ENCODE measurements around the gene DCP1A. TPM values are rescaled to one million over a fixed set of nuclear protein-coding genes. Genes with fewer than 3 reads are reported as not detected.

DCP1A gene
- total RNA-seq, 3 donors from 2014 or later (not counting 1 experiment from before 2014, with no cell fraction given): 36.5 to 48.9 (median 45.8) TPM

DNA sequence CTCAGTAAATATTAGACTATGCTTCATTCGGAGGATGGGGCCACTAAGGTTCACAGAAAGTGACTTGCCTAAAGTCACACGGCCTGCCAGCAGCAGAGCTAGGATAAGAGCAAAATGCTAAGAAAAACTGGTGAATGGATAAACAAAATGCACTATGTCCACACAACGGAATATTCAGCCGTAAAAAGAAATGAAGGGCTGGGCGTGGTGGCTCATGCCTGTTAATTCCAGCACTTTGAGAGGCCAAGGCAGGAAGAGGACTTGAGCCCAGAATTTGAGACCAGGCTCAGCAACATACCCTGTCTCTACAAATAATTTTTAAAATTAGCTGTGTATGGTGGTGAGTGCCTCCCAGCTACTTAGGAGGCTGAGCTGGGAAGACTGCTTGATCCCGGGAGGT is 99.2 kb downstream of the DCP1A start:
- DNase-seq: no peak
- peaks cover 41% of the 10 kb centered on the region for H3K4me1 ChIP-seq (ENCODE audit: control insufficient read depth, insufficient read depth, low read length)
- no peaks in the 10 kb centered on the region for H3K27me3 ChIP-seq (ENCODE audit: control insufficient read depth, insufficient read depth, low read length)
- Mint-ChIP-seq H3K27ac (no peak overlapping the region), H3K4me1 (peaks cover 16 to 49% of the 10 kb centered on the region in 2 donors), H3K9me3 (no peaks in the 10 kb centered on the region), H3K4me3 (no peak overlapping the region), H3K36me3 (no peaks in the 10 kb centered on the region), H3K27me3 (ENCODE audit: low read depth in 2 of 2) (no peaks in the 10 kb centered on the region)
- H3K36me3 ChIP-seq (ENCODE audit: control insufficient read depth, insufficient read depth, low read length): no peaks in the 10 kb centered on the region
- no peak overlapping the region for H3K4me3 ChIP-seq (ENCODE audit: low read length)
- 95% methylated on average over 6 of the region's 6 CpGs for WGBS (ENCODE audit: insufficient coverage)
- intact Hi-C loops (cut with micrococcal nuclease): no loop called here
- H3K9me3 ChIP-seq (ENCODE audit: control insufficient read depth, insufficient read depth, low read length): no peaks in the 10 kb centered on the region
- TF ChIP-seq, protein P1, sequence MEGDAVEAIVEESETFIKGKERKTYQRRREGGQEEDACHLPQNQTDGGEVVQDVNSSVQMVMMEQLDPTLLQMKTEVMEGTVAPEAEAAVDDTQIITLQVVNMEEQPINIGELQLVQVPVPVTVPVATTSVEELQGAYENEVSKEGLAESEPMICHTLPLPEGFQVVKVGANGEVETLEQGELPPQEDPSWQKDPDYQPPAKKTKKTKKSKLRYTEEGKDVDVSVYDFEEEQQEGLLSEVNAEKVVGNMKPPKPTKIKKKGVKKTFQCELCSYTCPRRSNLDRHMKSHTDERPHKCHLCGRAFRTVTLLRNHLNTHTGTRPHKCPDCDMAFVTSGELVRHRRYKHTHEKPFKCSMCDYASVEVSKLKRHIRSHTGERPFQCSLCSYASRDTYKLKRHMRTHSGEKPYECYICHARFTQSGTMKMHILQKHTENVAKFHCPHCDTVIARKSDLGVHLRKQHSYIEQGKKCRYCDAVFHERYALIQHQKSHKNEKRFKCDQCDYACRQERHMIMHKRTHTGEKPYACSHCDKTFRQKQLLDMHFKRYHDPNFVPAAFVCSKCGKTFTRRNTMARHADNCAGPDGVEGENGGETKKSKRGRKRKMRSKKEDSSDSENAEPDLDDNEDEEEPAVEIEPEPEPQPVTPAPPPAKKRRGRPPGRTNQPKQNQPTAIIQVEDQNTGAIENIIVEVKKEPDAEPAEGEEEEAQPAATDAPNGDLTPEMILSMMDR (IDR thresholded peaks at IDR 0.05): no peak
- no peak overlapping the region for H3K27ac ChIP-seq (ENCODE audit: low read length)
- ATAC-seq: no peak

DNA sequence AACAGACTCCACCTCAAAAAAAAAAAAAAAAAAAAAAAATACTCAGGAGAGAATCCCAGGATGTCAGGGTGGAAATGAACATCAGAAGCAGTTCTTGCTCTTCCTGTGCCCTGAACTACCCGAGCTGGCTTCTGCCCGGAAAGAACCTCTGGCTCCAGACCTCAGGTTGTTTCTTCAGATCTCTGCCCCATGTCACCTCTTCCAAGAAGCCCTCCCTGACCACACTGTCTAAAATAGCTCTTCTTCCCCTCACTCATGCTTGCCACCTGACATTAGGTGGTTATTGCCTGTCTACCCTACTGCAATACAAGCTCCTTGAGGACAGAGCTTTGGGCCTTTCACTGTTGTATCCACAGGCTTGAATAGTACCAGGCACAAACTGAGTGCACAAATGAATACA is 99.7 kb downstream of the DCP1A start:
- H3K4me3 Mint-ChIP-seq: no peak overlapping the region
- no peaks in the 10 kb centered on the region for H3K36me3 ChIP-seq (ENCODE audit: control insufficient read depth, insufficient read depth, low read length)
- no peaks in the 10 kb centered on the region for H3K27me3 Mint-ChIP-seq (ENCODE audit: low read depth in 2 of 2)
- peaks cover 10 to 44% of the 10 kb centered on the region in 2 donors for H3K4me1 Mint-ChIP-seq
- H3K4me3 ChIP-seq (ENCODE audit: low read length): no peak overlapping the region
- H3K27me3 ChIP-seq (ENCODE audit: control insufficient read depth, insufficient read depth, low read length): no peaks in the 10 kb centered on the region
- no peaks in the 10 kb centered on the region for H3K36me3 Mint-ChIP-seq
- TF ChIP-seq, protein P1 (IDR thresholded peaks at IDR 0.05): no peak
- peaks cover 36% of the 10 kb centered on the region for H3K4me1 ChIP-seq (ENCODE audit: control insufficient read depth, insufficient read depth, low read length)
- ATAC-seq (no peak), DNase-seq (no peak)
- H3K27ac Mint-ChIP-seq: no peak overlapping the region
- intact Hi-C loops (cut with micrococcal nuclease): no loop called here
- H3K9me3 Mint-ChIP-seq: no peaks in the 10 kb centered on the region
- H3K27ac ChIP-seq (ENCODE audit: low read length): no peak overlapping the region
- 70% methylated on average over 2 of the region's 2 CpGs for WGBS (ENCODE audit: insufficient coverage)
- no peaks in the 10 kb centered on the region for H3K9me3 ChIP-seq (ENCODE audit: control insufficient read depth, insufficient read depth, low read length)

DNA sequence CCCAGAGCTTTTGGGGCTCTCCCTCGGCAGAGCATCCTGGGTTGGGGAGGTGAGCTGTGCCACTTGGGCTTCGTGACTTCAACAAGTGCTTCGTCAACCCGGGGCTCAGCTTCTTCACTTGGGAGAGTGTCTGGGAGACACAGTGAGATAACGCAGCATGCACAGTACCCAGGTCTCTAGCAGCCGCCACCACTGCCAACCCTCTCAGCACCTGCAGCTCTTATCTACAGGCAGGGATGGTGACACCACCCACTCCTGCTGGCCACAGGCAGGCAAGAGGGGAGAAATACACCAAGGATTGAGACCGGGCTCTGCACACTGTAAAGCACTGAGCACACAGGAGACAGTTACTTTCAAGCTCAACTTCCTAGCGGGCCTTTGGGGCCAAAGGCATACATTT is 103.1 kb downstream of the DCP1A start:
- peaks cover 28% of the 10 kb centered on the region for H3K36me3 ChIP-seq (ENCODE audit: control insufficient read depth, insufficient read depth, low read length)
- Mint-ChIP-seq H3K4me3 (no peak overlapping the region), H3K9me3 (no peaks in the 10 kb centered on the region), H3K36me3 (no peaks in the 10 kb centered on the region), H3K27me3 (ENCODE audit: low read depth in 2 of 2) (no peaks in the 10 kb centered on the region), H3K4me1 (peaks cover 5 to 33% of the 10 kb centered on the region in 2 donors), H3K27ac (peak overlapping the region in 1 of 2 donors; percentile 22)
- no peak overlapping the region for H3K4me3 ChIP-seq (ENCODE audit: low read length)
- no peaks in the 10 kb centered on the region for H3K9me3 ChIP-seq (ENCODE audit: control insufficient read depth, insufficient read depth, low read length)
- 94% methylated on average over 8 of the region's 8 CpGs for WGBS (ENCODE audit: insufficient coverage)
- H3K4me1 ChIP-seq (ENCODE audit: control insufficient read depth, insufficient read depth, low read length): peaks cover 5% of the 10 kb centered on the region
- ATAC-seq: no peak
- no peaks in the 10 kb centered on the region for H3K27me3 ChIP-seq (ENCODE audit: control insufficient read depth, insufficient read depth, low read length)
- DNase-seq: no peak
- intact Hi-C loops (cut with micrococcal nuclease): no loop called here
- TF ChIP-seq, protein P1 (IDR thresholded peaks at IDR 0.05): no peak
- H3K27ac ChIP-seq (ENCODE audit: low read length): no peak overlapping the region

DNA sequence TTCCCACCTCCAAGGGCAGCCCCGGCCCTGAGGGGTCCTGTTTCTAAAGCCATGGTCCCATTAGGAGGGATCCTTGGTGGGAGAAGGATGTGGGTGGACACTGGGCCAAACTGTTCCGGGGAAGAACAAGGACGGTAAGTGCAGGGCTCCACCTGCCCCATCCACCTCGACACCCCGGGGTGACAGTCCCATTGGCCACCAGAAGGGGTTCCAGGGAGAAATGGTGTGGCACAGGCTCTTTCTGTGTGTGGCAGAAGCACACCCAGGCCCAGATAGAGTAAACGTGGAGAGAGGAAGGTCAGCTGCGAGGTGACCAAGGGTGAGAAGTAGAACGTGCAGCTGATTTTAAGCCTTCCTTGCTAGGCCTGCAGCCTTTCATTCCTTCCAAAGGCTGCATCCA is 103.6 kb downstream of the DCP1A start:
- Mint-ChIP-seq H3K27me3 (ENCODE audit: low read depth in 2 of 2) (no peaks in the 10 kb centered on the region), H3K36me3 (no peaks in the 10 kb centered on the region), H3K27ac (peak overlapping the region in 1 of 2 donors; percentile 22), H3K9me3 (no peaks in the 10 kb centered on the region), H3K4me1 (peaks cover 5 to 32% of the 10 kb centered on the region in 2 donors), H3K4me3 (peak overlapping the region; percentile 4)
- H3K36me3 ChIP-seq (ENCODE audit: control insufficient read depth, insufficient read depth, low read length): peaks cover 31% of the 10 kb centered on the region
- intact Hi-C loops (cut with micrococcal nuclease): no loop called here
- TF ChIP-seq, protein P1 (IDR thresholded peaks at IDR 0.05): no peak
- H3K4me3 ChIP-seq (ENCODE audit: low read length): no peak overlapping the region
- 93% methylated on average over 8 of the region's 8 CpGs for WGBS (ENCODE audit: insufficient coverage)
- H3K9me3 ChIP-seq (ENCODE audit: control insufficient read depth, insufficient read depth, low read length): no peaks in the 10 kb centered on the region
- ATAC-seq: no peak
- no peak for DNase-seq
- no peaks in the 10 kb centered on the region for H3K27me3 ChIP-seq (ENCODE audit: control insufficient read depth, insufficient read depth, low read length)
- no peak overlapping the region for H3K27ac ChIP-seq (ENCODE audit: low read length)
- peaks cover 3% of the 10 kb centered on the region for H3K4me1 ChIP-seq (ENCODE audit: control insufficient read depth, insufficient read depth, low read length)
